ENCODE measurements around the gene LYRM1.

LYRM1 gene

DNA sequence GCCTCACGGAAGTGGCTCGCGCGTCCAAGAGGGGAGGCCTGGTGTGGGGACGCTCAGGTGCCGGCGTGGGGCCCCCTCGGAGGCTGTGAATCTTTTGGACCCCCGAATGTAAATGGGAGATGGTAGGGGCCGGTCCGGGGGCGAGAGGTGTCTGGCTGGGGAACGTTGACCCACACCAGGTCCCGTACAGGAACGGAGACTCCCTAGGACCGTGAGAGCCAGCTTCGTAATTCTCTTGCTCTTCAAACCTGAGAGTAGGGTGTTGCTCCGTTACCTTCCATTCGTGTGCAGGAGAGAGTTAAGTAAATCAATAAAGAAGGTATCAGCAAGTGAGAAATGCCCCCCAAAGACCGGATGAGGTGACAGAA, 481 bp downstream of the LYRM1 start:
- TF ChIP-seq, protein P1, sequence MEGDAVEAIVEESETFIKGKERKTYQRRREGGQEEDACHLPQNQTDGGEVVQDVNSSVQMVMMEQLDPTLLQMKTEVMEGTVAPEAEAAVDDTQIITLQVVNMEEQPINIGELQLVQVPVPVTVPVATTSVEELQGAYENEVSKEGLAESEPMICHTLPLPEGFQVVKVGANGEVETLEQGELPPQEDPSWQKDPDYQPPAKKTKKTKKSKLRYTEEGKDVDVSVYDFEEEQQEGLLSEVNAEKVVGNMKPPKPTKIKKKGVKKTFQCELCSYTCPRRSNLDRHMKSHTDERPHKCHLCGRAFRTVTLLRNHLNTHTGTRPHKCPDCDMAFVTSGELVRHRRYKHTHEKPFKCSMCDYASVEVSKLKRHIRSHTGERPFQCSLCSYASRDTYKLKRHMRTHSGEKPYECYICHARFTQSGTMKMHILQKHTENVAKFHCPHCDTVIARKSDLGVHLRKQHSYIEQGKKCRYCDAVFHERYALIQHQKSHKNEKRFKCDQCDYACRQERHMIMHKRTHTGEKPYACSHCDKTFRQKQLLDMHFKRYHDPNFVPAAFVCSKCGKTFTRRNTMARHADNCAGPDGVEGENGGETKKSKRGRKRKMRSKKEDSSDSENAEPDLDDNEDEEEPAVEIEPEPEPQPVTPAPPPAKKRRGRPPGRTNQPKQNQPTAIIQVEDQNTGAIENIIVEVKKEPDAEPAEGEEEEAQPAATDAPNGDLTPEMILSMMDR (IDR thresholded peaks at IDR 0.05; ENCODE audit: insufficient read depth, low read depth, low read length, missing control alignments) = no peak
- H3K4me3 ChIP-seq (ENCODE audit: low read length) = peak overlapping the region; percentile 84
- peak; percentile 41 for DNase-seq (ENCODE audit: low read depth)

DNA sequence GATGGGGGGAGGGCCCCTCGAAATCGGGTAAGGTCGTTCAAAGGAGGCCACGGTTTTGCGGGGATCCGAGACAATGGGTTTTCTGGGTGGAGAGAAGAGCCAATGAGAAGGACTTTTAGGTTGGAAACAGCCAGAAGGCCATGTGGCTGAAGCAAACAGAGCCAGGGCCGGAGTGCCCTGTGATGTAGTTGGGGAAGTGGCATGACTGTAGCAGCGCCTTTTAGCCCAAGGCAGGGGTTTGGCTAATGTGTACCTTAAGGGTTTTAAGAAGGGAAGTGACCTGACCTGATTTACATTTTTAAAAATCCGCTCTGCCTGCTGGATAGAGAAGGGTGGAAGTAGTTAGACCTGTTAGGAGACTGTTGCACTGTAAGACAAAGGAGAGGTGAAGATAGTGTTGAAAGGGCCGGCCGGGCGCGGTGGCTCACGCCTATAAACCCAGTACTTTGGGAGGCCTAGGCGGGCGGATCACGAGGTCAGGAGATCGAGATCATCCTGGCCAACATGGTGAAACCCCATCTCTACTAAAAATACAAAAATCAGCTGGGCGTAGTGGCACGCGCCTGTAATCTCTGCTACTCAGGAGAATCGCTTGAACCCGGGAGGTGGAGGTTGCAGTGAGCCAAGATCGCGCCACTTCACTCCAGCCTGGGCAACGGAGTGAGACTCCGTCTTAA, 1.0 kb downstream of the LYRM1 start:
- peak overlapping the region; percentile 84 for H3K4me3 ChIP-seq (ENCODE audit: low read length)
- TF ChIP-seq, protein P1 (IDR thresholded peaks at IDR 0.05; ENCODE audit: insufficient read depth, low read depth, low read length, missing control alignments) = no peak
- peak; percentile 89 for DNase-seq (ENCODE audit: low read depth)

DNA sequence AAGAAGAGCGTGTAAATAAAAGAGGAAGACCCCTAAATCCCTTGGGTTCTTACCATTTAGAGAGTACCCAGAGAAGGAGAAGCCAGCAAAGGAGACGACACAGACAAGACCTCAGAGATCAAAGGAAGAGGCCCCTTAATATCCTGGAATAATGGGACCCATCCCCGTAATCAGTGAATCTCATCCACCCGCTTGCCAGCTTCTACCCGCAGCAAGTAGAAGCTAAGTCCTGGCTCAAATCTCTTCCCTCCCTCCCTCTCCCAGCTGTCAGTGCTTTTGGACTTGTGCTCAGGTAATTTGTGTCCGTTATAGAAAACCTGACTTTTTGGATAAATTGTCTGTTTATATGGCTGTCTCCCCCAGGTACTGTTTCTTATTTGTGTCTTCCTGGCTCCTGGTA, 1.9 kb downstream of the LYRM1 start:
- TF ChIP-seq, protein P1 (IDR thresholded peaks at IDR 0.05; ENCODE audit: insufficient read depth, low read depth, low read length, missing control alignments) = no peak

DNA sequence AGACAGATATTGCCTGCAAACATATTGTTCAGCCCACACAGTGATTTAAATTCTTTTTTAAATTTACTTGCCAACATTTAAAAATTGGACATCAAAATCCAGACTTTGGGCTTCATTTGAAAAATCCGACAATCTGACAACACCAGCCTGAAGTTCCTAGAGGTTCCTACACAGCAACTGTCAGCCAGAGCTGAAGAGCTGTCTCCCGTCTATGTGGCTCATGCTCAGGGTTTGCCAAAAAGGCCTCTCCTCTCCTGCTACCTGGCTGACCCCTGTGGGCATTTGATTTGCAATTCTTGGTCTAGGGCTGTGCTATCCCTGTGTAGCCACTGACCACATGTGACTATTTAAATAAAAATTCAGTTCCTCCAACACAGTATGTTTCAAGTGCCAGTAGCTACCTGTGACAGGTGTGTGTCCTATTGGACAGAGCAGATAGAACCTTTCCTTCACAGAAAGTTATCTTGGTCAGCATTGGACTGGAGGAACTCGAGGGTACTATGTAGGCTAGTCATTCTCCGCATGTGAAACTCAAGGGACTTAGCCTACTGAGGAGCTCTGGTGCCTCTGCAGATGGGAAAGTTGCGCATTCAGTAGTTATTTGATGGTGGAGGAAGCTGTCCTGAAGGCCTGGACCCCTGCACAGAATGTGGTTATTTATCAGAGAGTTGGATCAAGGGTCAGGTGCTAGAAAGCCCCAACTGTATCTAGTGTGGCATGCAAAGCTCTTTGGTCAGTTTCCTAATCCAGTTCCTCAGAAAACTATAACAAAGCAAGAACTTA, 2.7 kb downstream of the LYRM1 start:
- DNase-seq (ENCODE audit: low read depth) = no peak
- TF ChIP-seq, protein P1 (IDR thresholded peaks at IDR 0.05; ENCODE audit: insufficient read depth, low read depth, low read length, missing control alignments) = no peak
- H3K4me3 ChIP-seq (ENCODE audit: low read length) = no peak overlapping the region

More for the DNA sequence above, 1.9 kb downstream of the LYRM1 start:
- H3K4me3 ChIP-seq (ENCODE audit: low read length) = no peak overlapping the region
- no peak for DNase-seq (ENCODE audit: low read depth)

DNA sequence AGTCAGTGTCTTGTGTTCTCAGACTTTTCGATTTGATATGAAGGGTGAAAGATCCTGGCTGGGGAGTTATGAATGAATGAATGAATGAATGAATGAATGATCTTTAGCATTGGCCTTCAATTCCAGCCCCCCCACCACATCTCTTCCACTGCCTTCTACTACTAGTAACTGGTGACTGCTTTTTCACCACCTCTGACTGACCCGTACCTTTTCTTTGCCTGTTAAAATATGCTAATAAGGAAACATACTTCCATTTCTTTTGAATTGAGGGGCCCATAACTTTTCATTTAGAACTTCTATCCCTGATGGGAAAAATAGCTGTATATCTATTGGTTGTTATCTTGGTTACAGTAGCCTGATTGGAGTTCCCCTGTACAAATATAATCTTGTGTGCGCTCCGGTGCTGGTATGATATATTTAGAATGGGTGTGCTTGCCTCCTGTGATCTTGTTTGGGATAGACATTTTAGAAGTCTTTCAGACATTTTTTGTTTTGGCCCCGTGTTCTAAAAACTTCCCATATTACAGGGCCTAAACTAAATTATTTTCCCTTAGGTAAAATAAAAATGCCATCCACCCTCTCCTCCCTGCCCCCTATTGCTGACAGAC, 3.4 kb downstream of the LYRM1 start:
- no peak overlapping the region for H3K4me3 ChIP-seq (ENCODE audit: low read length)
- TF ChIP-seq, protein P1 (IDR thresholded peaks at IDR 0.05; ENCODE audit: insufficient read depth, low read depth, low read length, missing control alignments) = no peak
- DNase-seq (ENCODE audit: low read depth) = no peak

DNA sequence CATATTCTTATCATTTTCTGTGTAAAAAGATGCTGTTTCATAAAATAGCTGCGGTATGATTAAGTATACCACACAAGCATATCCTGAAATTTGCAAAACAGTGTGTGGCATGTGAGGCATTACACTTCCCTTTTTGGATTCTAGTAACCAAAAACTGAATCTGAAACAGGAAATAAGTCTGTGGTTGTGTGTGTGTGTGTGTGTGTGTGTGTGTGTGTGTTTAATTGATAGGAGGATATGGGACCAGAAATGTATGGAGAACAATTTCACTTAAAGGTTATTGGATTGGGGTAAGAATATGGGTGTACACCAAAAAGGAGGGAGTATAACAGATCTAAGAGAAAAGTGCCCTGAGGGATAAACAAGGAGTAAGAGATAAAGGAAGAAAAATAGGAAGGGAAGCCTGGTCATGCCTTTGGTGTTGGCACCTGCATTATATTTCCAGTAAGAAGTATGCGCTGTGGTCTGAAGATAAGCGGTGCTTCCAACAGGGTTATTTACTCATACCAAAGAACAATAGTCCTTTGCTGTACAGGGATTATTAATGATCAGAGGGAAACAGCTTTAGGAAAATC, 4.0 kb downstream of the LYRM1 start:
- no peak overlapping the region for H3K4me3 ChIP-seq (ENCODE audit: low read length)
- peak; percentile 41 for DNase-seq (ENCODE audit: low read depth)
- TF ChIP-seq, protein P1 (IDR thresholded peaks at IDR 0.05; ENCODE audit: insufficient read depth, low read depth, low read length, missing control alignments) = no peak

All from epithelial cell of esophagus (primary cell).